Adrenal gland (tissue), 5 donors: Measurements from ENCODE around the gene HCRT.
A peak's percentile ranks its signal among the peaks of the same experiment; 100 is the strongest.

Experiments
- POLR2A ChIP-seq, 2 donors: fragments of 450-650 bp; IDR thresholded peaks; one replicate each; pipeline ENCODE4 v1.6.1; 2017; ENCODE audit warnings: antibody characterized with exemption in 2 of 2, mild to moderate bottlenecking in 2 of 2, moderate library complexity in 1 of 2
- TF ChIP-seq, protein P1 (sequence below), 6 experiments: fragments of 450-650 bp in 4 of 6; fragments of 200-600 bp in 2 of 6; sonication (generic) in 1 of 6; IDR thresholded peaks; 1 replicate in 5 of 6; 2 replicates in 1 of 6; pipeline versions ENCODE4 v1.5.1 to v1.8.0; 2016 to 2021; ENCODE audit warnings: antibody characterized with exemption in 6 of 6, mild to moderate bottlenecking in 2 of 6, moderate library complexity in 1 of 6
- donor health status: DM: no; HTN: no; CAD: no.

DNA sequence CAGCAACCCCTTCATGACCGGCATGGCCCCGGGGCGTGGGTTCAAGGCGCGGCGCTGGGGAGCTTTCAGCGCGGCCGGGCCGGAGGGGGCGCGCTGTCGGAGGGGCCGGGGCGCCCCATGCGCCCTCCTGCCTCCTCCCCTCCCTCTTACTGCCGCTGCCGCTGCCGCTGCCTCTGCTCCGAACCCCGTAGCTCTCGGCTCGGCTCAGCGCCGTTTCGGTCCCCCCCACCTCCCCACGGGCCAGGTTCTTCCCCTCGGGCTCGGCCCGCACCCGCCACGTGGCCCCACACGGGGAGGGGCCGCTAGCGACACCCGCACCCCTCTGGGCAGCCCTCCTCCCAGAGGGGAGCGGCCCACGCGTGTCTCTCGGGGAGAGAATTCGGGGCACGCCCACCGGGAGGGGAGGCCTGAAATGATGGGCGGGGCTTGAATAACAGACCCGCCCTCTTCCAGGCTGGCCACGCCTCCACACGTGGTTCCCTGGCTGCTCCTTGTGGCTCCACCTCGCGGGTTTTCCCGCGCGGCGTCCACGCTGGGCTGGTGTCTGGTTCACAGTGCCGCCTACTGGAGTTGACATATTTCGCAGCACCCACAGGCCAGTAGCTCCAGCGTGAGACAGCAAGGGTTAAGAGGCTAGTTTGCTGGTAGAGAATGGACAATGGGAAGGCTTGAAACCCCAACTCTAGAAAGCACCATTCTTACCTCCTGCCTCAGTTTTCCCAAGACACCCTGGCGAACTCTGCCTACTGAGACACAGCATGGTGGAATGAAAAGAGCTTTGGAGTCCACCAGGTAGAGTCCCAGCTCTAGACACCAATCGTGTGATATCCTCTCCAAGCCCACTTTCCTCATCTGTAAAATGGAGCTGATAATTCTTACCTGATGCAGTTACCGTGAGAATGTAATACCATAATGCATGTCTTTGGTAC is 4.1 kb downstream of the HCRT start, which contains the start of gene KCNH4:
- TF ChIP-seq, protein P1, sequence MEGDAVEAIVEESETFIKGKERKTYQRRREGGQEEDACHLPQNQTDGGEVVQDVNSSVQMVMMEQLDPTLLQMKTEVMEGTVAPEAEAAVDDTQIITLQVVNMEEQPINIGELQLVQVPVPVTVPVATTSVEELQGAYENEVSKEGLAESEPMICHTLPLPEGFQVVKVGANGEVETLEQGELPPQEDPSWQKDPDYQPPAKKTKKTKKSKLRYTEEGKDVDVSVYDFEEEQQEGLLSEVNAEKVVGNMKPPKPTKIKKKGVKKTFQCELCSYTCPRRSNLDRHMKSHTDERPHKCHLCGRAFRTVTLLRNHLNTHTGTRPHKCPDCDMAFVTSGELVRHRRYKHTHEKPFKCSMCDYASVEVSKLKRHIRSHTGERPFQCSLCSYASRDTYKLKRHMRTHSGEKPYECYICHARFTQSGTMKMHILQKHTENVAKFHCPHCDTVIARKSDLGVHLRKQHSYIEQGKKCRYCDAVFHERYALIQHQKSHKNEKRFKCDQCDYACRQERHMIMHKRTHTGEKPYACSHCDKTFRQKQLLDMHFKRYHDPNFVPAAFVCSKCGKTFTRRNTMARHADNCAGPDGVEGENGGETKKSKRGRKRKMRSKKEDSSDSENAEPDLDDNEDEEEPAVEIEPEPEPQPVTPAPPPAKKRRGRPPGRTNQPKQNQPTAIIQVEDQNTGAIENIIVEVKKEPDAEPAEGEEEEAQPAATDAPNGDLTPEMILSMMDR (IDR thresholded peaks at IDR 0.05): peak; percentile 38 to 80 (median 69)
- TF ChIP-seq POLR2A (IDR thresholded peaks at IDR 0.05): no peak
